Measurements from ENCODE around the gene FHL2. TPM values are rescaled to one million over a fixed set of nuclear protein-coding genes. Genes with fewer than 3 reads are reported as not detected.

The FHL2 gene
- polyA plus RNA-seq, 1 donor (not counting 4 experiments of a cell fraction or from before 2014, with no cell fraction given) = 132 TPM

GRCh38 chr2:105377871-105378270 lies 21.0 kb downstream of the FHL2 start:
- DNase-seq (ENCODE audit: low read depth, low spot score) (no peak), FAIRE-seq (no peak)
- H3K9me1 ChIP-seq (ENCODE audit: control insufficient read depth, extremely low read depth, insufficient read depth, low read length) = no peaks in the 10 kb centered on the region
- H2AFZ ChIP-seq (ENCODE audit: control insufficient read depth, low read length) = no peak overlapping the region
- dilution Hi-C loops (cut with MboI; ENCODE audit: extremely low pct_ligation_motif_present, low sequenced_read_pairs) = no loop called here
- H3K4me3 ChIP-seq (ENCODE audit: control insufficient read depth in 2 of 3, extremely low read depth in 1 of 3, insufficient read depth in 2 of 3, low read depth in 1 of 3, low read length in 3 of 3) = no peak overlapping the region
- peaks cover 4% of the 10 kb centered on the region for H4K20me1 ChIP-seq (ENCODE audit: control insufficient read depth, extremely low read depth, insufficient read depth, low read length)
- H3K27ac ChIP-seq (ENCODE audit: control insufficient read depth, insufficient read depth, low read length) = peak overlapping the region; percentile 10
- peaks cover 60% of the 10 kb centered on the region for H3K79me2 ChIP-seq (ENCODE audit: control insufficient read depth, insufficient read depth, low read length)
- TF ChIP-seq, protein P1, sequence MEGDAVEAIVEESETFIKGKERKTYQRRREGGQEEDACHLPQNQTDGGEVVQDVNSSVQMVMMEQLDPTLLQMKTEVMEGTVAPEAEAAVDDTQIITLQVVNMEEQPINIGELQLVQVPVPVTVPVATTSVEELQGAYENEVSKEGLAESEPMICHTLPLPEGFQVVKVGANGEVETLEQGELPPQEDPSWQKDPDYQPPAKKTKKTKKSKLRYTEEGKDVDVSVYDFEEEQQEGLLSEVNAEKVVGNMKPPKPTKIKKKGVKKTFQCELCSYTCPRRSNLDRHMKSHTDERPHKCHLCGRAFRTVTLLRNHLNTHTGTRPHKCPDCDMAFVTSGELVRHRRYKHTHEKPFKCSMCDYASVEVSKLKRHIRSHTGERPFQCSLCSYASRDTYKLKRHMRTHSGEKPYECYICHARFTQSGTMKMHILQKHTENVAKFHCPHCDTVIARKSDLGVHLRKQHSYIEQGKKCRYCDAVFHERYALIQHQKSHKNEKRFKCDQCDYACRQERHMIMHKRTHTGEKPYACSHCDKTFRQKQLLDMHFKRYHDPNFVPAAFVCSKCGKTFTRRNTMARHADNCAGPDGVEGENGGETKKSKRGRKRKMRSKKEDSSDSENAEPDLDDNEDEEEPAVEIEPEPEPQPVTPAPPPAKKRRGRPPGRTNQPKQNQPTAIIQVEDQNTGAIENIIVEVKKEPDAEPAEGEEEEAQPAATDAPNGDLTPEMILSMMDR (optimal IDR thresholded peaks at IDR 0.05 in 1 of 3, IDR thresholded peaks at IDR 0.05 in 1 of 3, conservative IDR thresholded peaks at IDR 0.05 in 1 of 3; ENCODE audit: extremely low read depth in 1 of 3, insufficient read depth in 2 of 3, low read length in 3 of 3) = no peak
- TF ChIP-seq EZH2 (IDR thresholded peaks at IDR 0.05; ENCODE audit: low read length) = no peak
- no peak overlapping the region for H3K9ac ChIP-seq (ENCODE audit: control insufficient read depth, extremely low read depth, insufficient read depth, low read length)
- peaks cover 20 to 43% of the 10 kb centered on the region in 2 experiments for H3K36me3 ChIP-seq (ENCODE audit: control insufficient read depth in 2 of 2, extremely low read depth in 1 of 2, insufficient read depth in 2 of 2, low read length in 2 of 2)
- no peaks in the 10 kb centered on the region for H3K9me3 ChIP-seq (ENCODE audit: control insufficient read depth, low read depth, low read length)
- no peak overlapping the region for H3K4me2 ChIP-seq (ENCODE audit: control insufficient read depth, extremely low read depth, insufficient read depth, low read depth, low read length)
- peaks cover 87% of the 10 kb centered on the region for H3K4me1 ChIP-seq (ENCODE audit: control insufficient read depth, extremely low read depth, insufficient read depth, low read length)
- no peaks in the 10 kb centered on the region for H3K27me3 ChIP-seq (ENCODE audit: control insufficient read depth, extremely low read depth, insufficient read depth, low read length)

DNA sequence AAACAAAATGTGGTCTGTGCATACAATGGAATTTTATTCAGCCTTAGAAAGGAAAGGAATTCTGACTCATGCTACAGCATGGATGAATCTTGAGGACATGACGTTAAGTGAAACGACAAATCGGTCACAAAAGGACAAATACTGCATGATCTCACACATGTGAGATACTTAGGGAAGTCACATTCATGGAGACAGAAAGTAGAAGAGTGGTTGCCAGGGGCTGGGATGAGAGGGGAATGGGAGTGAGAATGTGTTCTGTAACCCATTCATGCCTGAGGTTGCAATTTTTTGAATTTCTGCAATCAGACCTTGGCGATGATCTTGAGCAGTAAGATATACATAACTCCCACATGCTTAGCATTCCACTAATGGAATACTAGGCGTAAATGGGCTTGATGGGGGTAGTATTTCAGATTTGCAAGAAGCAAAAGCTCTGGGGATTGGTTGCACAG lies 22.0 kb downstream of the FHL2 start:
- Histone ChIP-seq H3K9ac (ENCODE audit: control insufficient read depth, extremely low read depth, insufficient read depth, low read length) (no peak overlapping the region), H3K27ac (ENCODE audit: control insufficient read depth, insufficient read depth, low read length) (peak overlapping the region; percentile 22), H3K4me2 (ENCODE audit: control insufficient read depth, extremely low read depth, insufficient read depth, low read depth, low read length) (peak overlapping the region; percentile 10), H3K36me3 (ENCODE audit: control insufficient read depth in 2 of 2, extremely low read depth in 1 of 2, insufficient read depth in 2 of 2, low read length in 2 of 2) (peaks cover 15 to 46% of the 10 kb centered on the region in 2 experiments), H3K9me3 (ENCODE audit: control insufficient read depth, low read depth, low read length) (no peaks in the 10 kb centered on the region), H3K9me1 (ENCODE audit: control insufficient read depth, extremely low read depth, insufficient read depth, low read length) (no peaks in the 10 kb centered on the region), H3K4me3 (ENCODE audit: control insufficient read depth in 2 of 3, extremely low read depth in 1 of 3, insufficient read depth in 2 of 3, low read depth in 1 of 3, low read length in 3 of 3) (no peak overlapping the region), H3K27me3 (ENCODE audit: control insufficient read depth, extremely low read depth, insufficient read depth, low read length) (no peaks in the 10 kb centered on the region), H3K79me2 (ENCODE audit: control insufficient read depth, insufficient read depth, low read length) (peaks cover 55% of the 10 kb centered on the region), H4K20me1 (ENCODE audit: control insufficient read depth, extremely low read depth, insufficient read depth, low read length) (peaks cover 4% of the 10 kb centered on the region), H3K4me1 (ENCODE audit: control insufficient read depth, extremely low read depth, insufficient read depth, low read length) (peaks cover 91% of the 10 kb centered on the region), H2AFZ (ENCODE audit: control insufficient read depth, low read length) (no peak overlapping the region)
- no peak for DNase-seq (ENCODE audit: low read depth, low spot score)
- FAIRE-seq = peak; percentile 86
- dilution Hi-C loops (cut with MboI; ENCODE audit: extremely low pct_ligation_motif_present, low sequenced_read_pairs) = no loop called here
- TF ChIP-seq, protein P1 (optimal IDR thresholded peaks at IDR 0.05 in 1 of 3, IDR thresholded peaks at IDR 0.05 in 1 of 3, conservative IDR thresholded peaks at IDR 0.05 in 1 of 3; ENCODE audit: extremely low read depth in 1 of 3, insufficient read depth in 2 of 3, low read length in 3 of 3) = no peak
- TF ChIP-seq EZH2 (IDR thresholded peaks at IDR 0.05; ENCODE audit: low read length) = no peak
